Stimulated activated CD8-positive, alpha-beta memory T cell treated with anti-CD3 and anti-CD28 coated beads, Interleukin-2, amount 100 ng/mL, for 1 hour (primary cell): ENCODE results near the gene USF2.
"Not testable (repeated sequence)": the region's sequence is repeated elsewhere in the genome, so short reads cannot be mapped to it uniquely, and the experiment has no call there.

Experiments
- DNase-seq, 2 donors: peaks; one replicate each; pipeline ENCODE4 v3.0.0-alpha.2; 2020; ENCODE audit warnings: low read depth in 2 of 2

USF2 gene

GRCh38 chr19:35268536-35269437 lies at the start of gene USF2:
Gene USF2 (plus strand): TSS chr19:35268962. CDS start chr19:35269102, 140 bp downstream.
- DNase-seq, result peak in 1 of 2 donors; percentile 35

- no peak for DNase-seq
These were observed 49.8 kb upstream of the USF2 start for GRCh38 chr19:35219008-35219407.

GRCh38 chr19:35220315-35220921 lies 48.3 kb upstream of the USF2 start:
- DNase-seq, result no peak

GRCh38 chr19:35220973-35221590 lies 47.7 kb upstream of the USF2 start:
- DNase-seq, result not testable (repeated sequence)

GRCh38 chr19:35222373-35223015 lies 46.3 kb upstream of the USF2 start:
- no peak for DNase-seq

GRCh38 chr19:35223084-35223790 lies 45.5 kb upstream of the USF2 start:
- DNase-seq, result no peak

- DNase-seq, result no peak
These were observed 44.8 kb upstream of the USF2 start for GRCh38 chr19:35223862-35224505.

GRCh38 chr19:35224681-35225571 lies 43.8 kb upstream of the USF2 start:
- DNase-seq, result no peak

- DNase-seq, result no peak
These were observed 42.8 kb upstream of the USF2 start for GRCh38 chr19:35225951-35226350.

GRCh38 chr19:35226748-35227147 lies 42.0 kb upstream of the USF2 start:
- DNase-seq, result no peak

- DNase-seq, result no peak
These were observed 40.4 kb upstream of the USF2 start, which contains the start of gene FAM187B for GRCh38 chr19:35228177-35228930. Gene FAM187B (minus strand): TSS chr19:35228739. CDS start chr19:35228680, 59 bp downstream.

- DNase-seq, result no peak
These were observed 39.2 kb upstream of the USF2 start for GRCh38 chr19:35229601-35230000.

GRCh38 chr19:35231956-35232645 lies 36.7 kb upstream of the USF2 start:
- no peak for DNase-seq

- DNase-seq, result no peak
These were observed 35.9 kb upstream of the USF2 start for GRCh38 chr19:35232912-35233311.

GRCh38 chr19:35236638-35237400 lies 31.9 kb upstream of the USF2 start:
- no peak for DNase-seq

- not testable (repeated sequence) for DNase-seq
These were observed 29.2 kb upstream of the USF2 start for GRCh38 chr19:35239597-35239996.

- no peak for DNase-seq
These were observed 28.4 kb upstream of the USF2 start for GRCh38 chr19:35240327-35240726.

GRCh38 chr19:35241417-35241816 lies 27.3 kb upstream of the USF2 start:
- DNase-seq, result no peak
